ENCODE data around the gene HAPSTR1.
"Not testable (repeated sequence)": the region's sequence is repeated elsewhere in the genome, so short reads cannot be mapped to it uniquely, and the experiment has no call there.

HAPSTR1 gene

DNA sequence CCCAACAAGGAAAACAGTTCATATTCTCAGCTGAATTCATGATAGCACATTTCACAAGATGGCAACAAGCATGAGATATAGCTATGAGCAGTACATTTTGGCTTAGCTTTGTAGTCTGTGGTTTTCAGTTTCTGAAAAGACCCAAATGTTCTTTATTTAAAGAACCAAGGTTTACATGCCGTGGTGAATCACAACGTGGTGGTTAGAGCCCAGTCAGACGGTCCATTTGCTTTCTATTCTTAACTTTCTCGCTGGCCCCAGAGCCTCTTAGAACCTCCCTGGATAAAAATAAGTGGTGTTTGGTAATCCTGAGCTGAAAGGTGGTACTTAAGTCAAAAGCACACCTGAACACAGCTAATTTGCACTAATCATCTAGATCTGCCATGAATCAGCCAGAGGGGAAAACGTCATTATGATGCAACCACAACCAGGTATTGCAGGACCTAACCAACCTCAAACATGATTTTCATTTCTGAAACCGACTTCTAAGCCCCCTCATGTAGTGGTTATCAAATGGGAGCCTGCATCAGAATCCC, 18.6 kb upstream of the HAPSTR1 start:
- peak in 1 of 5 donors; percentile 83 for DNase-seq

DNA sequence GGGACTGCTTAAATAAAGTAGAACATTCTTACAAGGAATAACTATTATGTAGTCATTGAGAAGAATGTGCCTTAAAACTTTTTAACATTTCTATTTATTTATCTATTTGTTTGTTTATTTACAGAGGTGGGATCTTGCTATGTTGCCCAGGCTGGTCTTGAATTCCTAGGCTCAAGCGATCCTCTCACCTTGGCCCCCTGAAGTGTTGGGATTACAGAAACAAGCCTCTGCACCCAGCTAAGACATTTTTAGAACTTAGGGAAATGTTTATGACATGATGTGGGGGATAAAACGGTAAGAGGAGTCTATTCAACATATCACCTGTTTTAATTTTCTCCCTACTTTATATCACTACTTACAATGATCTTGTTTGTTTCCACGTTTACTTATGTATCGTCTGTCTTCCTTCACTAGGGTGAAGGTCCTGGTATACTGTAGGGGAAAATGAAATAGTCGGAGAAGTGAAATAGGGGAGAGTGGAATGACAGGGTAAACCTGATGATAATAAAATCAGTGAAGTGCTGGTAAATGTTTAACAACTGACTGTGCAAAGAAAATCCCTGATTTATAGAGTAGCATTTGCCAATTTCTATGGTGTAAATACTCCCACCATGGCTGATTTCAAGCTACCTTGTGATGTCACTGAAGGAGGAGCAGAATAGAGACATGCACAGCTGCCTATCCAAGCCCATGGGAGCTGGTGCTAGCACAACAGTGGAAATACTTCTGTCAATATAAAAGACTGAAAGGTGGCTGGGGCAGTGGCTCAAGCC, 16.0 kb upstream of the HAPSTR1 start:
- DNase-seq: no peak

DNA sequence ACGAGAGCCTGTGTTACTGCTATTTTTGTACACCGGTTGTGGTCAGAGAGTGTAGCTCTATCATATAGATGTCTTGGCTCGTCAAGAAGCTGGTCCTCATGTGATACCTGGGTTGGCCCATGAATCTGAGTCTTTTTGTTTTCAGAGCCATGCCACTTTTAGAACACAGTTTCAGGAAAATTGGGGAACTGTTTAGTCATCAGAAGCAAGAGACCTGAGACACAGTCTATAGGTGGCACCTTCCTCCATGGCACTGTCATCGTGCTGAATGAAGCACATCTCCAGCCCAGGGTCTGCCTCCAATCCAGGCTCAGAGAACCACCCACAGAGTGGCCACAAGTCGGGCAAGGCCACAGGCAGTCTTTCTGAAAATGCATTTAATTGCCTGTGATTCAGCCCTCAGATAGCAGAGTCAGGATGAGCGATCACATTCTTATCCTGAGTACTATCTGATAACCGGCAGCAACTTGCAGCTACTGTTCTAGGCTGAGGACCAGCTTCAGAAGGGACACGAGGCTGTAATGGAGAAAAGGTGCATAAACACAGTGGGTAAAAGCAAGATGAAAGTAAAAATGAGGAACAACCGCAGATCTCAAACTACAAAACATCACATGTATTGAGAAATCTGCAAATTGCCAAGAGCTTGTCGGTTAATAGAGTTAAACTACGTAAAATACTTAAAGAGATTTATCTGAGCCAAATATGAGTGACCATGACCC, 14.2 kb upstream of the HAPSTR1 start:
- DNase-seq: no peak

DNA sequence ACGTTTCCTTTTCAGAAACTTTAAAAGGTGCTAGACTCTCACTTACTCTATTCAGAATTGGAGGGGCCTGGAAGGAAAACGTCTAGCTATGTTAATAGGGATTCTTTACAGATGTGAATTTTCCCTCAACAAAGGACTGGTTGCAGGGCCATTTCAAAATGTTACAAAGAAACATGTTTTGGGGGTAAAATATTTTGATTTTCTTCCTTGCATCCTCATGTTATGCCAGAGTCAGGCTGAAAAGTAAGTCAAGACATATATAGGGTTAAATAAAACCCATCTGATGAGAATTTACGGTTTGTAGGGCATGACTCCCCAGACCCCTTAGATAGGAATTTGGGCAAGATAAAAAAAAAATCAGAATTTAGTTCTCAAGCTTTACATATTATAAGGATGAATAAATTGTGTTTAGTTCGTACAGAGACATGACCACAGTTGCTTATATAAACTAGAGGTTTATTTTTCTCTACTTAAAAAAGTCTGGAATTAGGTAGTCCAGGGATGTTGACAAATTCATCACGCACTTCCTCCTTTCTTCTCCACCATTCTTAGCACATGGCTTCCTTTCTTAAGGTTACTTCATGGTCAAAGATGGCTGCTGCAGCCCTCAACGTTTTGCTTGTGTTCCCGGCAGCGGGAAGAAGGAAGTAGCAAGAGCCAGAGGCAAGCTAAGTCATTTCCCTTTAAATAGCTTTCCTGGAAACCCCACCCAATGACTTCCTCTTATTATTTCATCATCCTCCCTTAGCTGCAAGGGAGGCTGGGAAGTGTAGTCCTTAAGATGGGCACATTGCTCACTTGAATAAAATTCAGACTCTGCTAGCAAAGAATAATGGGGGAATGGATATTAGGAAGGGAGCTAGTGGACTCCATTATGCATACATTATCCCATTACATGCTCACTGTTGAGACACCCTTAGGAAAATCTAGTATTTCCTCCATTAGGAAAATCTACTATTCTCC, 12.7 kb upstream of the HAPSTR1 start:
- peak in 2 of 5 donors; percentile 13 to 97 for DNase-seq

DNA sequence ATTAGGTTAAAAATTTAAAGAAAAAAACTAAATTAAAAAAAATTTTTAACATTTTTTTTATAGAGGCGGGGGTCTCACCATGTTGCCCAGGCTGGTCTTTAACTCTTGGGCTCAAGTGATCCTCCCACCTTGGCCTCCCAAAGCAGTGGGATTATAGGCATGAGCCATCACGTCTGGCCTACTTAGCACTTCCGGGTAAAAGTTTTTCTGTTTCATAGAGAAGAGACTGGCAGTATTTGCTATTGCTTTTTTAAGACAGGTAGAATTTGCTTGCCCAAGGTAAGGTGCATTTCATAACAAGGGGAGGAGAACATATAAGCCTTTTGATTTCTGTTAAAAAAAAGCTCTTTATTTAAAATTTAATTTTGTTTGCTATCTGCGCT, 12.0 kb upstream of the HAPSTR1 start:
- no peak for DNase-seq

DNA sequence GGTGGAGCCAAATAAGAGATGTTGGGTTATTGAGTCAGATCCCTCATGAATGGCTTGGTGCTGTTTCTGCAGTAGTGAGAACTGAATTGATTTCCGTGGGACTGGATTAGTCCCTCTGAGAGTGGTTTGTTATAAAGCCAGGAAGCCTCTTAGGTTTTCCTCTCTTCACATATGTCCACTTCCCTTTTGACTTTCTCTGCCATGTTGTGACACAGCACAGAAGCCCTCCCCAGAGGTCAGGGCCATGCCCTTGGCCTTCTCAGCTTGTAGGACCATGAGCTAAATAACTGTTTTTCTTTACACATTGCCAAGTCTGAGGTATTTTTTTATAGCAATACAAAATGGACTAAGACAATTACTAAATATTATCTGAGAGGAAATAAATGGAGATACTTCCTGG, 10.3 kb upstream of the HAPSTR1 start:
- no peak for DNase-seq

DNA sequence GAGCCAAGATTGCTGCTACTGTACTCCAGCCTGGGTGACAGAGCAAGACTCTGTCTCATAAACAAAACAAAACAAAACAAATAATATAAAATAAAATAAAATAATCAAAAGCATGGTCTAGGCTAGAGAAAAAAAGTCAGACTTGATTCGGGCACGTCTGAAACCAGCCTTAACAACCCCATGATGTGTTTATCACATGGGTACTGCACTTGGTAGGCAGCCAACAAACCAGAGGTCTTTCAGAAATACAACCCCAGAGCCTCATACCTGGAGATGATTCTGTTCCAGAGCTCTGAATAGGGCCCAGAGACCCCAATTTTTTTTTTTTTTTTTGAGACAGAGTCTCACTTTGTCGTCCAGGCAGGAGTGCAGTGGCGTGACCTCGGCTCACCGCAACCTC, 9.6 kb upstream of the HAPSTR1 start:
- DNase-seq: no peak

DNA sequence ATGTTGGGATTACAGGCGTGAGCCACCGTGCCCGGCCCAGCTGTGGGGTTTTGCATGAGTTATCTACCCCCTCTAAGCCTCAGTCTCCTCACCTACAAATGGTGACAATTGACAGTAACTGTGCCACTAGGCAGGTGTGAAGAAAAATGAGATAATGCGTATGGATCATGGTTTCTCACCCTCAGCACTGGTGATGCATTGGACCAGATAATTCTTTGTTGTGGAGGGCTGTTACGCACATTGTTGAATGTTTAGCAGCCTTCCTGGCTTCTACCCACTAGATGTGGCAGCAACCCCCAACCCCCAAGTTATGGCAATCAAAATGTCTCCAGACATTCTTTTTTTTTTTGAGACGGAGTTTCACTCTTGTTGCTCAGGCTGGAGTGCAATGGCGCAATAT, 9.0 kb upstream of the HAPSTR1 start:
- DNase-seq: no peak

DNA sequence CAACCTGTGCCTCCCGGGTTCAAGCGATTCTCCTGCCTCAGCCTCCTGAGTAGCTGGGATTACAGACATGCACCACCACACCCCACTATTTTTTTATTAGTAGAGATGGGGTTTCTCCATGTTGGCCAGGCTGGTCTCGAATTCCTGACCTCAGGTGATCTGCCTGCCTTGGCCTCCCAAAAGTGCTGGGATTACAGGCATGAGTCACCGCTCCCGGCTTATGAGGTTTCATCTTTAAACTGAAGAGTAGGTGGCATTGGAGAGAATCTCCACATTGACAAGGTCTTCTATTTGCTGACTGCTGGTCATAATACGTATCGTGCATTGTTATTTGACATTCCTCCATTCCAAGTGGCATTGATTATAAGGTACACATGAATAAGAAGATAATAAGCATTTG, 3.7 kb upstream of the HAPSTR1 start:
- not testable (repeated sequence) for DNase-seq

DNA sequence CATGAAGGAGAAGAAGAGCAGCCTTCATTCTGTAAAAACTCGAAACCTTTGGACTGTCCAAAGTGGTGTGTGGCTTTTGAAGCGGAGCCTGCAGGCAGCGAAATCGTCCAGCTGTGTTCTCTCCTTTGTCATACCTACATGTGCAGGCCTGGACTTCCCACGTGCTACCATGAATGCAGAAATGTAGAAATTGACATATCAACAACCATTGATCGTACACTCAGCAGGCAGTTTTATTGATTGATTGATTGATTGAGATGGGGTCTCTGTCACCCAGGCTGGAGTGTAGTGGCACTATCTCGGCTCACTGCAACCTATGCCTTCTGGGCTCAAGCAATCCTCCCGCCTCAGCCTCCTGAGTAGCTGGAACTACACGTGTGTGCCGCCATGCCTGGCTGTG, 2.6 kb upstream of the HAPSTR1 start:
- DNase-seq: no peak

DNA sequence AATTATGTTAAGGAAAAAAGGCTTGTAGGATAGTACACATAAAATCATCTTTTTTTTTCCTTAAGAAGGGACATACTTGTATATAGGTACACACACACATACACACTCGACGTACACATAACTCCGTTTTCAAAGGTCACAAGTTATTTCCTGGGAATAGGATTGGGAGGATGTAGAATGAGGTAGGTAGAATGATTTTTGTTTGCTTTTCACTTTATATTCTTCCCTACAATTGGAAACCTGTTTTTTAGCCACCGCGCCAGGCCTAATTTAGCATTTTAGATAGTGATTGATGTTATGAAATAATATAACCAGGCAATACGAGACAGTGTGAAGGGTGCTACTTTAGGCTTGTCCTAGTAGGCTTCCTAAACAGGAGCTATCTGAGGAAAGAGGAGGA, 1.8 kb upstream of the HAPSTR1 start:
- no peak for DNase-seq

DNA sequence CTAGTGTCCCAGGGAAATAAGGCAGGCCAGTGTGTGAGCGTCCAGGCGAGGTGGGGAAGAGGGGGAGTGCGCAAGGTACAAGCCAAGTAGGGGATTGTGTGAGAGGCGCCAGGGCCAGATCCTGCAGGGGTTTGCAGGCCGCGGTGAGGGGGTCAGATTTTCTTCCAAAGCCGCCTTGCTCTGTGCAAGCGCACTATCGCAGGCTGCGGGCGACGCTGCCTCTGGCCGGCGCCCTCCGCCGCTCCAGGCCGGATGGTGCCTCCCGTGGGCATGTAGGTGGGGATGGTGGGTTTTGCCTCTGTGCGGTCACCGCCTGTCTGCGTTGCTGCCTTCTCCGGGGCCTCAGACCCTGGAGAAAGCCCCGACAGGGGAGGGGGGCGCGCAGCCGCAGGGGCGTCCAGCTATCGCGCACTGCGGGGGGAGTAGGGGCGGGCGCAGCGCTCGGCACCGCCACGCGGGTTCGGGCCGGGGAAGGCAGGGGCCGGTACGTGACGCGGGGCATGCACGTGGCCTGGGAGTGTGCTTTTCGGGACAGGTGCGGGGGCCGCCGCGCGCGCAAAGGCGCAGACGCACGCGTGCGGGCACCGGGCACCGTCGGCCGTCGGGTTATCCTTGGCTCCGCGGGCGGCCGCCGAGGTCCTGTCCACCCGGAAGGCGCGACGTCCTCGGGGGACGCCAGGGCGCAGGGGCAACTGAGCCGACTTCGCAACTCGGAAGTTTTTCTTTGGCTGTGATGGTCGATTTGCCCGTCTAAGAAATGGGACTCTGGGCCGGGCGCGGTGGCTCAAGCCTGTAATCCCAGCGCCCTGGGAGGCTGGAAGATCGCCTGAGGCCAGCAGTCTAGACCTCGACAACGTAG, 1.1 kb upstream of the HAPSTR1 start:
- DNase-seq: peak; percentile 11 to 43 (median 23)

DNA sequence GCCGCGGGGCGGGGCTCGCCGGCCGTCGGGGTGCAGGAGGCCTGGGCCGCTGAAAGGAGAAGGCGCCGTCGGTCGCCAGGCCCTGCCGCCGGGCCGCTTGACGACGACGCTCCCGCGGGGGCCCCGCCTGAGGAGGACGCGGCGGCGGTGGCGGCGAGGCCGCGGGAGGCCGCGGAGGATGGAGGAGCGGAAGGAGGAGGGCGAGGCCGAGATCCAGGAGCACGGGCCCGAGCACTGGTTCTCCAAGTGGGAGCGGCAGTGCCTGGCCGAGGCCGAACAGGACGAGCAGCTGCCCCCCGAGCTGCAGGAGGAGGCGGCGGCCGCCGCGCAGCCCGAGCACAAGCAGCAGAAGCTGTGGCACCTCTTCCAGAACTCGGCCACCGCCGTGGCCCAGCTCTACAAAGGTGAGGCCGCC, 430 bp downstream of the HAPSTR1 start:
- peak in 4 of 5 donors; percentile 21 to 54 (median 32) for DNase-seq

DNA sequence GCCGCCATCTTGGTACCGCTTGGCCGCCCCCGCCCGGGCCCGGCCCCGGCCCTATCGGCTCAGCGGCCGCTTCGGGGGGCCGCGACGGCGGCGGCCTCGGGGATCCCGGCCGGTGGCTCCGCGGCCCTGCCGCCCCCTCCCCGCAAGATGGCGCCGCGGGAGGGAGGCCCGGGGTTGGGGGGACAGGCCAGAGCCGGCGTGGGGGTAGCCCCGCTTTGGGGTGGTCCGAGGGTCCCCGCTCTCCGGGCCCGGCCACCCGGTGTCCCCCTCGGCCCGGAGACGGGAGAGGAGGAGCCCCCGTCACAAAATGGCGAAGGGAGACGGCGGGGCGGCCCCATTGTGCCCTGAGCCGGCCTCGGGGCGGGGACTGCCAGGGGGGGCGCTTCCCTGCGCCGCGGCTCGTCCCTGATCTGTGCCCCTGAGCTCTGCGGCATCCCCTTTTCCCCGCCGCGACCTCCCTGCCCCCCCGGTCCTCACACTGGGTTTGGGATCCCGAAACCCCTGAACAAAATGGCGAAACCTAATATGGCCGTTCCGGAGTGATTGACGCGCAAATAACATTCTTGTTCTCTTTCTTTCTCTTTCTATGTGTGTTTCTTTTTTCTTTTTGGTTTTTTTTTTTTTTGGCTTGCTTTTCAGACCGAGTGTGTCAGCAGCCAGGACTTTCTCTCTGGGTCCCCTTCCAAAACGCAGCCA, 986 bp downstream of the HAPSTR1 start:
- DNase-seq: peak; percentile 43 to 60 (median 46)

DNA sequence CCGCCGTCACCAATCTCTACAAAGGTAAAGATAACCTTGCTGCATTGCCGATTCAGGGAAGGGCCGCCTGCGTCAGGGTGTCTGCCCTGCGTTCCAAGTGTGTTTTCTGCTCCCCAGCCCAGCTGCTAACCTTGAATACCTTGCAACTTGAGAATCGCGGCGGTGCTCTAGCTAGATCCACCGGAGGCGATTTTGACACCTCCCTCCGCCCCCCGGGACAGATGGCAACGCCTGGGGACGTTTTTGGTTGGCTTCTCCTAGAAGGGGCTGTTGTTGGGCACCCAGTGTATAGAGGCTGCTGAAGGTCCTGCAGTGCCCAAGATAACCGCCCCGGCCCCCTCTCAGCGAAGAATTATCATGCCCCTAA, 1.5 kb downstream of the HAPSTR1 start:
- peak in 4 of 5 donors; percentile 14 to 33 (median 18) for DNase-seq

DNA sequence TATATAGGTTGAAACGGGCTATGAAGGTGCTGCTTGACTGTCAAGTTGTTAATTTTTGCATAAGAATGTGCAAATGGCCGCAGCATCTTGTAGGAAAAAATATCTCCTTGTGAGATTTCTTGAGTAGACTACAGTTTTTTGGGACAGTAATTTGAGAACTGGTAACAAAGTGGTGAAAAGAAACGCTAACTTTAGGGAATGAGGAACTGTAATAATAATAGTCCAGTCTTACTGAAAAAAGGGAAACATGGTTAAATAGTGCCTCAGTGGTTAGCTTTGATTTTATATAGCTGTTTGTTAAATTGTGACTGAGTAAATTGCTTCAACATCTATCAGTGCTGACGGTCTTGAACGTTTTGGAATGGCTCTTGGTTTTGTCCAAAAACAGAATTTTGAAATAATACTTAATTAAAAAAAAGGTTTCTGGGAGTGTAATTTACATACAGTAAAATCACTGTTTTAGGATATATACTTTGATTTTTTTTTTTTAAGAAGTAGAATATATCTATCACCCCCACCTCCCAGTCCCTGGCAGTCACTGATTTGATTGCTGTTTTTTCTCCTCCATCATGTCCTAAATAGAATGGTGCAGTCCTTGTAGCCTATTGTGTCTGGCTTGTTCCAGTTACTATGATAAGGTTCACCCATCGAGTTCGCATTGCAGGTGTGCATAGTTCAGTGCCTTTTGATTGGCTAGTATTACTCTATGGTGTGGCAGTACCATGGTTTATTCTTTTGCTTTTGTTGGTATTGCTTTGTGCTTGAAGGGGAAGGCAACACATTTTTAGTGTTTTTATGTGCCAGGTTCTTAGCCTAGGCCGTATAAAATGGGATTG, 2.8 kb downstream of the HAPSTR1 start:
- peak in 1 of 5 donors; percentile 18 for DNase-seq

DNA sequence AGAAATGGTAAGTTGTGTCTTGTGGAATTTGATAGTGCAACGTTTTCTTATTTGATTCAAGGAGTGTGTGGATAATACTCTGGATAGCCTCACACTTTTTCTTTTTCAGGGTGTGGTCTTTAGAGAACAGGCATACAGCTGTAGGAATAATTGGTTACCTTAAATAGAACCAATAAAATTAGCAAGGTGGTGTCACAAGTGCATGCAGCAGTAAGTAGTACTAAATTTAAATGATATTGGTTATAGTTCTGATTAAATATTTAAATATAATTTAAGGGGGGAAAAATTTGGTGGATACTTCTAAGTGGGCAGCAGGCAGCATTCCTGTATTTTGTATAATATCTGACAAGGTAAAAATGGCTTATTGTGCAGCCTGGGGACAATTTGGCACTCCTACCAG, 3.7 kb downstream of the HAPSTR1 start:
- DNase-seq: no peak

DNA sequence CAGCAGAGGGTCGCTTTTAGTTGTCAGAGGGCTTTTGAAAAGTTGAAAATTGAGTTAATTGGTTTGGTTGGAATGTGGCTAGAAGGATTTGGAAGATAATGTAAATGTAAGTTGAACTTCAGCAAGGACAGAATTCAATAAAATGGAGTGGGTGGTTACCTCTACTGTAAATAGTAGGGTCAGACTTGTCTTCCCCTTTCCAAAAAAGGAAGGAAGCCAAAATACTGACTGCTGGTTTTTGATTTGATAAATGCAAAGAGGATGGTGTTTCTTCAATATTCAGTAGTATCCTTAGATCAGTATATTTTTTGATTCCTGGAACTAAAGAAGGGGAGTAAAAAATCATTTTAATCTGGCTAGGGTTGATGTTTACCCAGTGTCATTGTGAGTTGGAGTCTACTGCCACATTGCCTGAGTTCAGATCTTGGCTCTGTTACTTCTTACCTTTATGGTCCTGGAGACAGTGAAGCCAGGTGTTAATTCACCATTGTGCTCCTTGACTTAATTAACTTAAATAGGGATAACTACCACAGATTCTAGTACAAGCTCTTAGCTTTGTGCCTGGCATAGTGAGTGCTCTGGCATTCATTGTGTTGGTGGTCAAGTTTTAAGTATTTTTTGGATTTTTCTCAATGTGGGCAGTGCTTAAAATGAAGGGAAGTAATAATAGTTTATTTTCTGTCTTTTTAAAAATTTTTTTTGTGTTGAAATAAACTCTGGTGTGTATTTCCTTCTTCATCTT, 4.4 kb downstream of the HAPSTR1 start:
- no peak for DNase-seq

DNA sequence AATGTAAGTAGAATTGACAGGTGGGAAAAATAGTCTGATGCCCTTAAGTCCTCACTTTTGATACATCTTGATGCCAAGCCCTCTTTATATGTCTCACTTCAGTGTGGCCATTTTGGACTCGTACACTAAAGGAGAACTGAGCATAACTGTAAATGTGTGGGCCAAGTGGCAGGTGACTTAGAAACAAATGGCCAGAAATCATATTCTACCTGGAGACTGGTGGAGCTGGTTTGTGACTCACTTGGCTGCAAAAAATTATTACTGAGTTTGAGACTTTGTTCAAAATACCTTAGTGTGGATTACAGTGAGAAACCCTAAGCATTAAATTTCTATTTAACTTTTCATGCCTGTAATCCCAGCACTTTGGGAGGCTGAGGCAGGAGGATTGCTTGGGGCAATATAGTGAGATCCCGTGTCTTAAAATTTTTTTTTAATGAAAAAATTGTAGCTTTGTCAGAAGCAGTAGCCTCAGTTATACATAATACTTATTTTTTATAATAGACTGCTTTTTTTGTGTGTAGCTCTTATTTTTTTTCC, 5.0 kb downstream of the HAPSTR1 start:
- DNase-seq: no peak

Data from T-helper 1 cell (primary cell).